ENCODE results near the gene PIK3CG.

DNA sequence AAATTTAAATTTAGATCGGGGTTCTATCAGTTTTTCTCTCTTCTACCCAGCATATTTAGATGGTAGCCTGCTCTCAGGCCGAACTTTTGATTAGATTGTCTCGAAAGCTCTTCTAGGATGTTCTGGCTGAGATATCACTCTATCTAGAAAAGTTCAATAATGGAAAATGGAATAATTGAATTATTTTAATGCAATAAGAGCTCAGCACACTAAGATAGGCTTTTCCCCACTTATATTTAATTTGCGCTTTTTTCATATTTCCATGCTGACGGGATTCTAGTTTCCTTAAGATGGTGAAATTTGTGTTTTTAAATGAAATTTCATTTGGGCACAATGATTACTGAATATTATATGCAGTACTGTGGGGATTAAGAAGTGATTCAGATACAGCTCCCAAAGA, 73.7 kb downstream of the PIK3CG start:
- TF ChIP-seq POLR2A (IDR thresholded peaks at IDR 0.05; ENCODE audit: extremely low read depth, insufficient read length) = no peak
- TF ChIP-seq, protein P1, sequence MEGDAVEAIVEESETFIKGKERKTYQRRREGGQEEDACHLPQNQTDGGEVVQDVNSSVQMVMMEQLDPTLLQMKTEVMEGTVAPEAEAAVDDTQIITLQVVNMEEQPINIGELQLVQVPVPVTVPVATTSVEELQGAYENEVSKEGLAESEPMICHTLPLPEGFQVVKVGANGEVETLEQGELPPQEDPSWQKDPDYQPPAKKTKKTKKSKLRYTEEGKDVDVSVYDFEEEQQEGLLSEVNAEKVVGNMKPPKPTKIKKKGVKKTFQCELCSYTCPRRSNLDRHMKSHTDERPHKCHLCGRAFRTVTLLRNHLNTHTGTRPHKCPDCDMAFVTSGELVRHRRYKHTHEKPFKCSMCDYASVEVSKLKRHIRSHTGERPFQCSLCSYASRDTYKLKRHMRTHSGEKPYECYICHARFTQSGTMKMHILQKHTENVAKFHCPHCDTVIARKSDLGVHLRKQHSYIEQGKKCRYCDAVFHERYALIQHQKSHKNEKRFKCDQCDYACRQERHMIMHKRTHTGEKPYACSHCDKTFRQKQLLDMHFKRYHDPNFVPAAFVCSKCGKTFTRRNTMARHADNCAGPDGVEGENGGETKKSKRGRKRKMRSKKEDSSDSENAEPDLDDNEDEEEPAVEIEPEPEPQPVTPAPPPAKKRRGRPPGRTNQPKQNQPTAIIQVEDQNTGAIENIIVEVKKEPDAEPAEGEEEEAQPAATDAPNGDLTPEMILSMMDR (IDR thresholded peaks at IDR 0.05; ENCODE audit: low read depth, low read length) = no peak
